GM19240 (cell line): Measurements from ENCODE around the gene KERA.

Source experiments
- DNase-seq: peaks from one replicate; pipeline ENCODE4 v3.0.0; 2011; ENCODE audit warnings: low spot score; ENCODE audit not compliant: insufficient read length

The KERA gene

GRCh38 chr12:91074154-91074709 is 16.4 kb upstream of the KERA start:
- DNase-seq: no peak

- no peak for DNase-seq
These were observed 15.6 kb upstream of the KERA start for GRCh38 chr12:91073426-91073825.

GRCh38 chr12:91072931-91073330 is 15.1 kb upstream of the KERA start:
- DNase-seq: no peak

- DNase-seq: no peak
These were observed 13.1 kb upstream of the KERA start for GRCh38 chr12:91070936-91071335.

GRCh38 chr12:91065396-91065795 is 7.6 kb upstream of the KERA start:
- DNase-seq: no peak

- DNase-seq: no peak
These were observed 6.8 kb upstream of the KERA start for GRCh38 chr12:91064640-91065039.

- no peak for DNase-seq
These were observed 3.3 kb upstream of the KERA start for GRCh38 chr12:91061091-91061490.

GRCh38 chr12:91059211-91059610 is 1.4 kb upstream of the KERA start:
- no peak for DNase-seq

- DNase-seq: no peak
These were observed 962 bp upstream of the KERA start for GRCh38 chr12:91058786-91059185.

GRCh38 chr12:91056488-91056887 is 1.3 kb downstream of the KERA start:
- no peak for DNase-seq

GRCh38 chr12:91055976-91056375 is 1.8 kb downstream of the KERA start:
- DNase-seq: no peak

- no peak for DNase-seq
These were observed 3.7 kb downstream of the KERA start for GRCh38 chr12:91053951-91054715.

- no peak for DNase-seq
These were observed 5.8 kb downstream of the KERA start for GRCh38 chr12:91052026-91052425.

GRCh38 chr12:91044586-91044985 is 13.2 kb downstream of the KERA start:
- no peak for DNase-seq

GRCh38 chr12:91043408-91043807 is 14.4 kb downstream of the KERA start:
- no peak for DNase-seq

GRCh38 chr12:91040096-91040755 is 17.6 kb downstream of the KERA start:
- no peak for DNase-seq

GRCh38 chr12:91037276-91037675 is 20.5 kb downstream of the KERA start:
- no peak for DNase-seq

- no peak for DNase-seq
These were observed 24.6 kb downstream of the KERA start for GRCh38 chr12:91033251-91033650.

GRCh38 chr12:91023326-91024004 is 34.4 kb downstream of the KERA start:
- no peak for DNase-seq

GRCh38 chr12:91021076-91021475 is 36.7 kb downstream of the KERA start:
- DNase-seq: no peak

- no peak for DNase-seq
These were observed 38.4 kb downstream of the KERA start for GRCh38 chr12:91019455-91019854.
